ENCODE data around the gene OR2T8.

OR2T8 gene, protein sequence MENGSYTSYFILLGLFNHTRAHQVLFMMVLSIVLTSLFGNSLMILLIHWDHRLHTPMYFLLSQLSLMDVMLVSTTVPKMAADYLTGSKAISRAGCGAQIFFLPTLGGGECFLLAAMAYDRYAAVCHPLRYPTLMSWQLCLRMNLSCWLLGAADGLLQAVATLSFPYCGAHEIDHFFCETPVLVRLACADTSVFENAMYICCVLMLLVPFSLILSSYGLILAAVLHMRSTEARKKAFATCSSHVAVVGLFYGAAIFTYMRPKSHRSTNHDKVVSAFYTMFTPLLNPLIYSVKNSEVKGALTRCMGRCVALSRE

DNA sequence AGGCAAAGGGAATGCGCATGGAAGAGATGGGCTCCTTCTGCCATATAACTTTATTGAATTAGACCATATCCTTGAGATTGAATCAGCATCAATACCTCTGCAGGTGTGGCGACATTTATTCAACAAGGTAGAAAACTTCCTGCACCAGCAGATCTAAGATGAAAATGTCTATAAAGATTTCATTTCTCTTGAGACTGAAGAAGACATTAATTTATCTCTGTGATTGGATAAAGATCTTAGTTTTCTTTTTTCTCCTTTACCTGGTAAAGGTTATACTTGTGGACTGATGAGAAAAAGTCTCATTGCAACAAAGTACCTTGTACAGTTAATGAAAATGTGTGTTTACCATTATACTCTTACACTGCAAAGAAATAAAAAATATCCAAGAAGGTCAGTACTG, at the start of gene OR2T8:
OR2T8 (plus strand) TSS at position 301 of the 400 bp plus-strand sequence. CDS start 766 bp downstream, outside the sequence.
- Histone ChIP-seq H3K4me3 (ENCODE audit: low read length) (no peak within 1 kb of the TSS), H3K36me3 (ENCODE audit: insufficient read depth, low read length) (no peaks in the 10 kb centered on the region), H3K27me3 (ENCODE audit: insufficient read depth, low read length) (no peaks in the 10 kb centered on the region), H2AFZ (ENCODE audit: low read depth, low read length) (no peak within 1 kb of the TSS), H3K4me1 (ENCODE audit: insufficient read depth, low read length) (no peaks in the 10 kb centered on the region), H3K9me3 (ENCODE audit: low read length) (no peaks in the 10 kb centered on the region)

DNA sequence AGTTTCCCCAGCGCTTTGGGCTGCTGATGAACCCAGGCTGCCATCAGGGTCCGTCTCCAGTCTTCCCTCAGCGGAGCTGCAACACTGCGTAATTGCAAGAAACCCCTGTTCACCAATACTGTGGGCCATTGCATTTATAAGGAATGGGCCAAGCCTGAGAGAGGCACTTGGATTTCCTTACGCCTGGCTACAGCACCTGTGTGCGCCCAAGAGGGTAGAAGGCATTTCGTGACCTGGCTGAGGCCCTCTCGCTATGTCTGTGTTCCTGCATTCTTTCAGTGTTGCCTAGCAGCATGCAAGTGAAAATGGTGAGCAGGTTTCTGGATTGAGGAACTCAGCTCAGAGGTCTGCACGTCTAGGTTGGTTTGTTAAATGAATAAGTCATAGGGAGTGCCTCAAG, 36.7 kb upstream of the OR2T8 start:
- Histone ChIP-seq H3K4me3 (ENCODE audit: low read length) (no peak overlapping the region), H3K4me1 (ENCODE audit: insufficient read depth, low read length) (no peaks in the 10 kb centered on the region), H3K36me3 (ENCODE audit: insufficient read depth, low read length) (no peaks in the 10 kb centered on the region), H3K9me3 (ENCODE audit: low read length) (no peaks in the 10 kb centered on the region), H3K27me3 (ENCODE audit: insufficient read depth, low read length) (no peaks in the 10 kb centered on the region), H2AFZ (ENCODE audit: low read depth, low read length) (no peak overlapping the region)

GRCh38 chr1:247884797-247885413, 35.1 kb upstream of the OR2T8 start:
- Histone ChIP-seq H3K36me3 (ENCODE audit: insufficient read depth, low read length) (no peaks in the 10 kb centered on the region), H3K4me1 (ENCODE audit: insufficient read depth, low read length) (no peaks in the 10 kb centered on the region), H3K9me3 (ENCODE audit: low read length) (no peaks in the 10 kb centered on the region), H3K27me3 (ENCODE audit: insufficient read depth, low read length) (no peaks in the 10 kb centered on the region), H2AFZ (ENCODE audit: low read depth, low read length) (no peak overlapping the region), H3K4me3 (ENCODE audit: low read length) (no peak overlapping the region)

GRCh38 chr1:247895163-247895637, 24.9 kb upstream of the OR2T8 start, which contains the start of gene OR2W3:
Gene OR2W3 (plus strand): TSS chr1:247895587. CDS start chr1:247895587, 0 bp downstream.
- Histone ChIP-seq H3K4me1 (ENCODE audit: insufficient read depth, low read length) (no peaks in the 10 kb centered on the region), H3K27me3 (ENCODE audit: insufficient read depth, low read length) (no peaks in the 10 kb centered on the region), H3K9me3 (ENCODE audit: low read length) (no peaks in the 10 kb centered on the region), H3K4me3 (ENCODE audit: low read length) (no peak within 1 kb of the TSS), H3K36me3 (ENCODE audit: insufficient read depth, low read length) (no peaks in the 10 kb centered on the region), H2AFZ (ENCODE audit: low read depth, low read length) (no peak within 1 kb of the TSS)

DNA sequence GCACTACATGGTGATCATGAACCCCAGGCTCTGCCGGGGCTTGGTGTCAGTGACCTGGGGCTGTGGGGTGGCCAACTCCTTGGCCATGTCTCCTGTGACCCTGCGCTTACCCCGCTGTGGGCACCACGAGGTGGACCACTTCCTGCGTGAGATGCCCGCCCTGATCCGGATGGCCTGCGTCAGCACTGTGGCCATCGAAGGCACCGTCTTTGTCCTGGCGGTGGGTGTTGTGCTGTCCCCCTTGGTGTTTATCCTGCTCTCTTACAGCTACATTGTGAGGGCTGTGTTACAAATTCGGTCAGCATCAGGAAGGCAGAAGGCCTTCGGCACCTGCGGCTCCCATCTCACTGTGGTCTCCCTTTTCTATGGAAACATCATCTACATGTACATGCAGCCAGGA, 24.1 kb upstream of the OR2T8 start:
- H3K4me3 ChIP-seq (ENCODE audit: low read length) = no peak overlapping the region

DNA sequence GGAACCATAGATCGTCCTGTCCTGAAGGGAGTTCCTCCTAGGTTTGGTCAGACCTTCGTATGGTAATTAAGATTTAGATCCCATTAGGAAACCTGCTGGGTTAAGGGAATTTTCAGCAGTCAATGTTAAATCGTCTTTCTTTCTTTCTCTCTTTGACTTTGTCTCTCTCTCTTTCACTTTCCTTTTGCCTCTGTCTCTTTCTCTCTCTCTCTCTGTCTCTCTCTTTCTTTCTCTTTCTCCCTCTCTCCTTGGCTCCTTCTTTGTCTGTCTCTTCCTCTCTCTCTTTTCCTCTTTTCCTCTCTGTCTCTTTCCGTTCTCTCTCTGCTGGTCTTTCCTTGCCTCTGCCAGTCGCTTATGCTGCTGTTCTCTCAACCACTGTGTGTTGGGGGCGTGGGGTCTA, 15.9 kb upstream of the OR2T8 start:
- Histone ChIP-seq H3K4me3 (ENCODE audit: low read length) (no peak overlapping the region), H2AFZ (ENCODE audit: low read depth, low read length) (no peak overlapping the region), H3K36me3 (ENCODE audit: insufficient read depth, low read length) (no peaks in the 10 kb centered on the region), H3K9me3 (ENCODE audit: low read length) (no peaks in the 10 kb centered on the region), H3K4me1 (ENCODE audit: insufficient read depth, low read length) (no peaks in the 10 kb centered on the region), H3K27me3 (ENCODE audit: insufficient read depth, low read length) (no peaks in the 10 kb centered on the region)

More for the DNA sequence above, 24.1 kb upstream of the OR2T8 start:
- Histone ChIP-seq H3K27me3 (ENCODE audit: insufficient read depth, low read length) (no peaks in the 10 kb centered on the region), H3K36me3 (ENCODE audit: insufficient read depth, low read length) (no peaks in the 10 kb centered on the region), H3K4me1 (ENCODE audit: insufficient read depth, low read length) (no peaks in the 10 kb centered on the region), H3K9me3 (ENCODE audit: low read length) (no peaks in the 10 kb centered on the region), H2AFZ (ENCODE audit: low read depth, low read length) (no peak overlapping the region)

- Histone ChIP-seq H3K36me3 (ENCODE audit: insufficient read depth, low read length) (no peaks in the 10 kb centered on the region), H2AFZ (ENCODE audit: low read depth, low read length) (no peak overlapping the region), H3K4me3 (ENCODE audit: low read length) (no peak overlapping the region), H3K27me3 (ENCODE audit: insufficient read depth, low read length) (no peaks in the 10 kb centered on the region), H3K4me1 (ENCODE audit: insufficient read depth, low read length) (no peaks in the 10 kb centered on the region), H3K9me3 (ENCODE audit: low read length) (no peaks in the 10 kb centered on the region)
These were observed 14.9 kb upstream of the OR2T8 start for GRCh38 chr1:247905181-247905580.

DNA sequence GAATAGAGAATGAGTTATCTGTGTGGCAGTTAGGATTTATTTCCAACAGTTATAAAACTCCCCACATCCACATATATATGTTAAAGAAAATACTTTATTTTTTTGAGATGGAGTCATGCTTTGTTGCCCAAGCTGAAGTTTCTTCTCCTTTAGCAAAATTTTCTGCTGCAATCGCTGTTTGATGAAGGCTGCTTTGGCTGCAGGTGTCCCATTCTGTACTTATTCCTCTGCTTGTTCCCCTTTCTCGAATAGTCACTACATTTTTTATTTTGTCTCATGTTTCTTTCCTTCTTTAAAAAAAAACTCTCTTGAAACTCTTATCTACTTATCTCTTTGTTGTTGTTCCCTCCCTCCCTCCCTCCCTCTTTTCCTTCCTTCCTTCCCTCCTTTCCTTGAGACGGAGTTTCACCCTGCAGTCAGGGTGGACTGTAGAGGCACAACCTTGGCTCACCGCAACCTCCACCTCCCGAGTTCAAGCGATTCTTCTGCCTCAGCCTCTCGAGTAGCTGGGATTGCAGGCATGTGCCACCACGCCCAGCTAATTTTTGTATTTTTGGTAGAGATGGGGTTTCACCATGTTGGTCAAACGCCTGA, 14.0 kb upstream of the OR2T8 start:
- Histone ChIP-seq H3K36me3 (ENCODE audit: insufficient read depth, low read length) (no peaks in the 10 kb centered on the region), H2AFZ (ENCODE audit: low read depth, low read length) (no peak overlapping the region), H3K9me3 (ENCODE audit: low read length) (no peaks in the 10 kb centered on the region), H3K4me1 (ENCODE audit: insufficient read depth, low read length) (no peaks in the 10 kb centered on the region), H3K4me3 (ENCODE audit: low read length) (no peak overlapping the region), H3K27me3 (ENCODE audit: insufficient read depth, low read length) (no peaks in the 10 kb centered on the region)

DNA sequence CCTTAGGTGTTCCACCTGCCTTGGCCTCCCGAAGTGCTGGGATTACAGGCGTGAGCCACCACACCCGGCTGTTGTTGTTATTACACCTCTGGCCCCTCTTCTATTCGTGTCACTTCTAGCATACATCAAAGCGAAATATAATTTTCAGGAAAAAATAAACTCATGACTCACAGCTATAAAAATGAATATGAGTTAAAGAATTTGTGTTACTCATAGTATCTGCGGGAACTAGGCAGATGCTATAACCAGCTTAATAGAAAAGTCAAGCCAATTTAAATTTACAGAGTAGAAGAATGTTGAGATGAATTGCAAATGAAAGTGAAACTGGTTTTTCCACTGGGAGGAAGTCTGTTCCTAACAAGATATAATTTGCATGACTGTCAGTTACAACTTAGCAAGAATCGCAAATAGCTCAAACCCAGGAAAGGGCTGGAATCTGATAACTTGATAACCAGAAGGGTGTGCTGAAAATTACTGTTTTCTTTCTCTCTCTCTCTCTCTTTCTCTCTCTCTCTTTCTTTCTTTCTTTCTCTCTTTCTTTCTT, 13.5 kb upstream of the OR2T8 start:
- H3K9me3 ChIP-seq (ENCODE audit: low read length) = no peaks in the 10 kb centered on the region
- no peaks in the 10 kb centered on the region for H3K36me3 ChIP-seq (ENCODE audit: insufficient read depth, low read length)
- no peak overlapping the region for H3K4me3 ChIP-seq (ENCODE audit: low read length)
- no peaks in the 10 kb centered on the region for H3K27me3 ChIP-seq (ENCODE audit: insufficient read depth, low read length)
- H3K4me1 ChIP-seq (ENCODE audit: insufficient read depth, low read length) = no peaks in the 10 kb centered on the region
- H2AFZ ChIP-seq (ENCODE audit: low read depth, low read length) = no peak overlapping the region

DNA sequence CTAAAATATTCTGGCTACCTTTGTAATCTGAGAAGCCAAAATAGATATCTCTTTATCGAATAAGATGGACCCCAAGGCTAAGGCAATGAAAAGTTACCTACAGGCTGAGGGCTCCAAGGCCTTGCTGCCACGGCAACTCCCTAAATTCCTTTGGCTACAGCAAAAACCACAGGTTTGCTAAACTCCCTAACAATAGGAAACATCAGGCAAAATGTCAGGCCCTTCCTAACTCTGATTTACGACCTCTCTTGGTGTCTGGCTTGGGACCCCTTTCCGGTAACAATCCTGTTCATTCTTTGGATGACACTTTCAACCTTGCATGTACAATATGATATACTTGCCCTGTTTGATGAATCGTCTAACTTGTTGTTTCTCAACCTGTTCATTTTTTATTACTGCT, 11.3 kb upstream of the OR2T8 start:
- H3K9me3 ChIP-seq (ENCODE audit: low read length) = no peaks in the 10 kb centered on the region
- H3K36me3 ChIP-seq (ENCODE audit: insufficient read depth, low read length) = no peaks in the 10 kb centered on the region
- H3K27me3 ChIP-seq (ENCODE audit: insufficient read depth, low read length) = no peaks in the 10 kb centered on the region
- no peak overlapping the region for H2AFZ ChIP-seq (ENCODE audit: low read depth, low read length)
- H3K4me3 ChIP-seq (ENCODE audit: low read length) = no peak overlapping the region
- no peaks in the 10 kb centered on the region for H3K4me1 ChIP-seq (ENCODE audit: insufficient read depth, low read length)

- H2AFZ ChIP-seq (ENCODE audit: low read depth, low read length) = no peak overlapping the region
- no peak overlapping the region for H3K4me3 ChIP-seq (ENCODE audit: low read length)
- H3K9me3 ChIP-seq (ENCODE audit: low read length) = no peaks in the 10 kb centered on the region
- no peaks in the 10 kb centered on the region for H3K4me1 ChIP-seq (ENCODE audit: insufficient read depth, low read length)
- no peaks in the 10 kb centered on the region for H3K27me3 ChIP-seq (ENCODE audit: insufficient read depth, low read length)
- no peaks in the 10 kb centered on the region for H3K36me3 ChIP-seq (ENCODE audit: insufficient read depth, low read length)
These were observed 6.3 kb upstream of the OR2T8 start for GRCh38 chr1:247913786-247914185.

DNA sequence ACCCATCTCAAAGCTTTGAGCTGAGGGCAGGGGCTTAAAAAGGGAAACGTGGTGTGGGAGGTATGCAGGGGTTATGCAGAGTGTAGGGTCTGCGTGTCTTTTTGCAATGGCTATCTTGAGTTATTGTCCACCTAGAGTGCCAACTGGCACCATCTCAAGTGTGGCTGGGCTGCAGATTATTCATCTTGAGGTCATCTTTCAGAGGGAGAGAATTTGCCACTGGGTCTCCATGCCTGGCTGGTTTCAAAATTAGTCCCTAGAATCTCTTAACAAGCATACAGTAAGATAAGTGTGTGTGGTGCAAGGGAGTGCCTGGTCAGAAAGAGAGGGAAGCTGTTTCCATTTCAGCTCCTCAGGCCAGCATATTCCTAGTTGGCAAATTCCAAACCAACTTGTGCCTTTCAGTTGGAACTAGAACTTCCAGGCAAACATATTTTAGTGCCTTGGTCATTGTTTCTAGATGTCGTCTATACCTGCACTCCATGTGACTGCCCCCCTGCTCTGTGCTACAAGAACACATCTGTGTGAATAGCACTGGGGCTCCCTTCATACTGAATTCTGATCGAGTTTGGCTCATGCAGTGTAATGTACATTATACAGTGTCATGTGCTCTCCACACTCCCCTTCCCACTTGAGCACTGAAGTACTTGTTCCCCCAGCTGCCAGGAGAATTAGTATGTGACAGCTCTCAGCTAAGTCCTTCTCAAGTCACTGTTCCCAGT, 5.0 kb upstream of the OR2T8 start:
- H3K4me3 ChIP-seq (ENCODE audit: low read length) = no peak overlapping the region
- H2AFZ ChIP-seq (ENCODE audit: low read depth, low read length) = no peak overlapping the region
- no peaks in the 10 kb centered on the region for H3K9me3 ChIP-seq (ENCODE audit: low read length)
- H3K36me3 ChIP-seq (ENCODE audit: insufficient read depth, low read length) = no peaks in the 10 kb centered on the region
- no peaks in the 10 kb centered on the region for H3K4me1 ChIP-seq (ENCODE audit: insufficient read depth, low read length)
- no peaks in the 10 kb centered on the region for H3K27me3 ChIP-seq (ENCODE audit: insufficient read depth, low read length)

DNA sequence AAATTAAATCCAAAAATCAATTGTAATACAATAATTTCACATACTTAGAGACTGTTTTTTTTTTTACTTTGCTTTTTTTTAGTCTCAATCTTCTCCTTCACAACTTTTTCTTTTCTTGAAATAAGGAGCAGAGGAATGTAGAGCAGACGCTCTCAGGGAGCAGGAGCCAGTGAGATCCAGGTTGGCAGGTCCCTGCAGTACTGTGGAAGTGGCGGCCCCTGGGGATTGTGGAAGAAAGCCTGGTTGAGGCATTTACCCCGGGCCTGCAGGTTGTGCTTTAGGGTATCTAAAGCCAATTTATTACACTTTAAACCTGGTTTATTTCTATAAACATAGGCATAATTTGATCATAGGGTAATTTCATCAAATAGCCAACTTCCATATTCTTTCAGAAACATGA, 3.9 kb downstream of the OR2T8 start:
- Histone ChIP-seq H2AFZ (ENCODE audit: low read depth, low read length) (no peak overlapping the region), H3K4me1 (ENCODE audit: insufficient read depth, low read length) (no peaks in the 10 kb centered on the region), H3K9me3 (ENCODE audit: low read length) (no peaks in the 10 kb centered on the region)

More for the DNA sequence above, 3.9 kb downstream of the OR2T8 start:
- Histone ChIP-seq H3K36me3 (ENCODE audit: insufficient read depth, low read length) (no peaks in the 10 kb centered on the region), H3K4me3 (ENCODE audit: low read length) (no peak overlapping the region), H3K27me3 (ENCODE audit: insufficient read depth, low read length) (no peaks in the 10 kb centered on the region)
